SK-N-SH (cell line): Measurements from ENCODE around the gene ACACB.

ENCODE experiments used
- EP300 ChIP-seq, 2 experiments: IDR thresholded peaks; 2 replicates each; pipeline versions ENCODE4 v1.4.0 to v1.6.1; 2012; ENCODE audit warnings: borderline replicate concordance in 1 of 2, low read depth in 1 of 2, low read length in 1 of 2
- GABPA ChIP-seq: IDR thresholded peaks from 2 replicates; pipeline ENCODE4 v1.4.0; 2012; ENCODE audit warnings: low read depth, mild to moderate bottlenecking
- GATA2 ChIP-seq: sonication (generic); formaldehyde crosslinking; IDR thresholded peaks from 2 replicates; pipeline ENCODE4 v1.5.0; 2020; ENCODE audit warnings: mild to moderate bottlenecking, missing genetic modification reagents
- POLR2AphosphoS5 ChIP-seq: IDR thresholded peaks from 2 replicates; pipeline ENCODE4 v1.6.1; 2012; ENCODE audit warnings: low read depth, low read length
- SIN3A ChIP-seq: IDR thresholded peaks from 2 replicates; pipeline ENCODE4 v1.6.1; 2012; ENCODE audit warnings: low read depth, mild to moderate bottlenecking, low read length, moderate library complexity, borderline replicate concordance
- TAF1 ChIP-seq: IDR thresholded peaks from 2 replicates; pipeline ENCODE4 v1.6.1; 2012; ENCODE audit warnings: low read depth, mild to moderate bottlenecking, low read length, moderate library complexity, borderline replicate concordance
- YY1 ChIP-seq: IDR thresholded peaks from 2 replicates; pipeline ENCODE4 v1.4.0; 2012; ENCODE audit warnings: low read depth, mild to moderate bottlenecking
- TF ChIP-seq, protein P1 (sequence below): fragments of 200-600 bp; sonication (generic); IDR thresholded peaks from 2 replicates; pipeline ENCODE4 v1.6.1; 2017; ENCODE audit warnings: antibody characterized with exemption, mild to moderate bottlenecking, moderate library complexity

DNA sequence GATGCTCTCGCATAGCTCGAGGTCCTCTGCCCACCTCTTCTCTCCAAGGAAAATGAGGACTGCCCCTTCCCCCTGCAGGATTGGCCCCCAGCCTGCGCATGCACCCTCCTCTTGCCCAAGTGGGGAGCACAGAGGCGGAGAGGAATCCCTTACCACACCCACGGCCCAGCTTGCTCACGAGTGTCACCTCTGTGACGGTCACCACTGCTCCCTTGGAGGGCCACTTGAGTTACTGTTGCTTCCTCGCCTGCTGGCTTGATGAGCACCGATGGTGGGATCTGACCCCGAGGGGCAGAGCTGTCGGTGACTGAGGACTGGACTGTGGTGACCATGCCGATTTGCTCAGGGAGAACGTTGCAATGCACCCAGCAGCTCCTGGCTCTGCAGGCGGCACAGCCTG, 151.0 kb downstream of the ACACB start:
- TF ChIP-seq, protein P1, sequence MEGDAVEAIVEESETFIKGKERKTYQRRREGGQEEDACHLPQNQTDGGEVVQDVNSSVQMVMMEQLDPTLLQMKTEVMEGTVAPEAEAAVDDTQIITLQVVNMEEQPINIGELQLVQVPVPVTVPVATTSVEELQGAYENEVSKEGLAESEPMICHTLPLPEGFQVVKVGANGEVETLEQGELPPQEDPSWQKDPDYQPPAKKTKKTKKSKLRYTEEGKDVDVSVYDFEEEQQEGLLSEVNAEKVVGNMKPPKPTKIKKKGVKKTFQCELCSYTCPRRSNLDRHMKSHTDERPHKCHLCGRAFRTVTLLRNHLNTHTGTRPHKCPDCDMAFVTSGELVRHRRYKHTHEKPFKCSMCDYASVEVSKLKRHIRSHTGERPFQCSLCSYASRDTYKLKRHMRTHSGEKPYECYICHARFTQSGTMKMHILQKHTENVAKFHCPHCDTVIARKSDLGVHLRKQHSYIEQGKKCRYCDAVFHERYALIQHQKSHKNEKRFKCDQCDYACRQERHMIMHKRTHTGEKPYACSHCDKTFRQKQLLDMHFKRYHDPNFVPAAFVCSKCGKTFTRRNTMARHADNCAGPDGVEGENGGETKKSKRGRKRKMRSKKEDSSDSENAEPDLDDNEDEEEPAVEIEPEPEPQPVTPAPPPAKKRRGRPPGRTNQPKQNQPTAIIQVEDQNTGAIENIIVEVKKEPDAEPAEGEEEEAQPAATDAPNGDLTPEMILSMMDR = no peak
- no peak for TF ChIP-seq SIN3A
- no peak for TF ChIP-seq POLR2AphosphoS5
- no peak for TF ChIP-seq YY1
- TF ChIP-seq GABPA = no peak
- no peak for TF ChIP-seq GATA2 (CRISPR knock-in tag)
- no peak for TF ChIP-seq TAF1
- TF ChIP-seq EP300 (IDR thresholded peaks at IDR 0.05; ENCODE audit: borderline replicate concordance in 1 of 2, low read depth in 1 of 2, low read length in 1 of 2) = no peak
